Tibial nerve (tissue), 3 donors: ENCODE measurements around the gene TRIM6.

Source experiments
- POLR2A ChIP-seq, 2 donors: fragments of 450-650 bp; IDR thresholded peaks; one replicate each; pipeline ENCODE4 v1.6.1; 2017; ENCODE audit warnings: antibody characterized with exemption in 2 of 2, mild to moderate bottlenecking in 2 of 2, moderate library complexity in 2 of 2
- TF ChIP-seq, protein P1 (sequence below), 5 experiments: fragments of 200-600 bp in 3 of 5; fragments of 450-650 bp in 2 of 5; sonication (generic) in 3 of 5; IDR thresholded peaks; one replicate each; pipeline ENCODE4 v1.5.1; 2016 to 2019; ENCODE audit warnings: antibody characterized with exemption in 5 of 5, mild to moderate bottlenecking in 3 of 5, moderate library complexity in 2 of 5

DNA sequence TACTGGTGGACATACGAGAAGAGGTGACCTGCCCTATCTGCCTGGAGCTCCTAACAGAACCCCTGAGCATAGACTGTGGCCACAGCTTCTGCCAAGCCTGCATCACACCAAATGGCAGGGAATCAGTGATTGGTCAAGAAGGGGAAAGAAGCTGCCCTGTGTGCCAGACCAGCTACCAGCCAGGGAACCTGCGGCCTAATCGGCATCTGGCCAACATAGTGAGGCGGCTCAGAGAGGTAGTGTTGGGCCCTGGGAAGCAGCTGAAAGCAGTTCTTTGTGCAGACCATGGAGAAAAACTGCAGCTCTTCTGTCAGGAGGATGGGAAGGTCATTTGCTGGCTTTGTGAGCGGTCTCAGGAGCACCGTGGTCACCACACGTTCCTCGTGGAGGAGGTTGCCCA, 6.9 kb downstream of the TRIM6 start:
- TF ChIP-seq POLR2A (IDR thresholded peaks at IDR 0.05), result no peak
- TF ChIP-seq, protein P1, sequence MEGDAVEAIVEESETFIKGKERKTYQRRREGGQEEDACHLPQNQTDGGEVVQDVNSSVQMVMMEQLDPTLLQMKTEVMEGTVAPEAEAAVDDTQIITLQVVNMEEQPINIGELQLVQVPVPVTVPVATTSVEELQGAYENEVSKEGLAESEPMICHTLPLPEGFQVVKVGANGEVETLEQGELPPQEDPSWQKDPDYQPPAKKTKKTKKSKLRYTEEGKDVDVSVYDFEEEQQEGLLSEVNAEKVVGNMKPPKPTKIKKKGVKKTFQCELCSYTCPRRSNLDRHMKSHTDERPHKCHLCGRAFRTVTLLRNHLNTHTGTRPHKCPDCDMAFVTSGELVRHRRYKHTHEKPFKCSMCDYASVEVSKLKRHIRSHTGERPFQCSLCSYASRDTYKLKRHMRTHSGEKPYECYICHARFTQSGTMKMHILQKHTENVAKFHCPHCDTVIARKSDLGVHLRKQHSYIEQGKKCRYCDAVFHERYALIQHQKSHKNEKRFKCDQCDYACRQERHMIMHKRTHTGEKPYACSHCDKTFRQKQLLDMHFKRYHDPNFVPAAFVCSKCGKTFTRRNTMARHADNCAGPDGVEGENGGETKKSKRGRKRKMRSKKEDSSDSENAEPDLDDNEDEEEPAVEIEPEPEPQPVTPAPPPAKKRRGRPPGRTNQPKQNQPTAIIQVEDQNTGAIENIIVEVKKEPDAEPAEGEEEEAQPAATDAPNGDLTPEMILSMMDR (IDR thresholded peaks at IDR 0.05), result no peak
